Measurements from ENCODE around the gene KCNJ12.
"Not testable (repeated sequence)": the region's sequence is repeated elsewhere in the genome, so short reads cannot be mapped to it uniquely, and the experiment has no call there.

KCNJ12 gene

DNA sequence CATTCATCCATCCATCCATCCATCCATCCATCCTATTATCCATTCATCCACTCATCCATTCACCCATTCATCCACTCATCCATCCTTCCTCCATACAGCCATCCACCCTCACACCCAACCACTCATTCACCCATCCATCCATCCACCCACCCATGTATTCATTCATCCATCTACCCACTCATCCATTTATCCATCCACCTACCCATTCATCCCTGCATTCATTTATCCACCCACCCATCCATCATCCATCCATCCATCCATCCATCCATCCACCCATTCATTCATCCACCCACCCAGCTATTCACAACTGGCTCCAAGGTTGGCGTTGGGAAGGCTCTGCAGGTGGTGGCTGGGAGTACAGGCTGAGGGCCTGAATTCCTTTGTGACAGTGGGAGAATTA is 31.6 kb downstream of the KCNJ12 start:
- not testable (repeated sequence) for DNase-seq (ENCODE audit: low read depth, low spot score)

DNA sequence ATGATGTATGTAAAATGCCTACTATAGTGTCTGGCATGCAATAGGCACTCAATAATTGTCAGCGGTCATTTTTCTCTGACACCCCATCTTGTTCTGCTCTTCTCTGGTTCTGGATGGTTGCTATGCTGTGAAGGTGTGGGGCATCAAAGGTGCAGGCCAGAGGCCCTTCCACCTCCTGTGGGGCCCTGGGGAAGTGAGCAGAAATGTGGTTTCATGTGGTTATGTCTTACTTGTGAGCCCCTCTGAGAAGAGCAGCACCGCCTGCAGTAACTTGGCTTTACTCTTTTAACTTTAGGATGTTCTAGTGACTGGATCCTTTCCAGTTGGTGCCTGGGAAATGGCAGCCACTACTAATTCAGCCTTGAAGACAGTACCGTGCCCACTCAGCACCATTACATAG is 32.1 kb downstream of the KCNJ12 start:
- DNase-seq (ENCODE audit: low read depth, low spot score), result not testable (repeated sequence)

DNA sequence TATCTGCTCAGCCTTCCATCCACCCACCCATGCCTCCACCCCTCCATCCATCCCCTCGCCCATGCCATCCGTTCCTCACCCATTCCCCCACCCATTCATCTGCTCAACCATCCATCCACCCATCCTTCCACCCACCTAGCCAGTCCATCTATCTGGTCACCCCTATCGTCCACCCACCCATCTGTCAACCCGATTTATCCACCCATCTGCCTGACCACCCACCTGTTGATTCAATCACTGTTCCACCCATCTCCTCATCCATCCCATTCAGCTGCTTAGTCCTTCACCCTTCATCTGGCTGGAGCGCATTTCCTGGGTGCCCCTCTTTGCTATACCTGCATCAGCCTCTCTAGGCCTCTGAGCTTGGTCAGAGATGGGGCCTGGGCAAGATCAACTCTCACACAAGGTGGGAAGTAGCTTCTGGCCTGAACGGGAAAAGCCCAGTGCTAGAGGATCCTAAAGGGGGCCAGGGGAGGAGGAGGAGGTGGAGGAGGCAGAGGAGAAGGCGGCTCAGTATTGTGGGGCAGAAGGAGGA is 32.7 kb downstream of the KCNJ12 start:
- not testable (repeated sequence) for DNase-seq (ENCODE audit: low read depth, low spot score)

DNA sequence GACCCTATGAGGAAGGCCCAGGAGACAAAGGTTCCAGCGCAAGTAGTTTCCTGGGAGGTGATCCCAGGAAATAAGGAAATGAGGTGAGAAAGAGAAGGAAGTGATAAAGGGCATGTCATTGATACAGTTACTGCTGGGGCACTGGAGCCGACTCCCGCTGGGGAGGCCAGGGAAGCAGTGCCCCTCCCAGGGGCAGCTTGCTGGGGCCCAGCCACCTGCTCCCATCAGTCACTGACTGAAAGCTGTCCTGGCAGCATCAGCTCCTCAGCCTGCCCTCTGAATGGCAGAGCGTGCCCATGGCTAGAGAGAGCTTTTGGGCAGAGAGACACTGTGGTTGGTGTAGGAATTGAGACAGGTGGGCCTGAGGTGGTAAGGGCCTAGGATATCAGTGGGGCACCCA is 33.2 kb downstream of the KCNJ12 start:
- not testable (repeated sequence) for DNase-seq (ENCODE audit: low read depth, low spot score)

DNA sequence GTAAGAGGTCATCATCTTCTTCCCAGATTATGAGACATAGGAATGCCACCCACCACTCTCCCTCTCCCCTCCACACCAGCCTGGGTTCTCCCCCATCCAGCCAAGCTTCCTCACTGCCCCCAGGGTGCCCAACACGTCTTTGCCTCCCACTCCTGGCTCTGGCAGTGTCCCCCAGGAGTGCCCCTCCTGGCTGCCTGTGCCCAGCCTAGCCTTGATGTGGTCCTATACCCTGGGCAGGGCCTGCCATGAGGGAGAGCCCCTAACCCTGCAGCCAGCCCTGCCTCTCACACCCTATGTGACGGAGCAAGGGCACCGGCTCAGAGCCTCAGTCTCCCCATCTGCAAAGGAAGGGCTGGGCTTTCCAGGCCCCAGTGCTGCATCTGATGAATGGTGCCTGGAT is 33.8 kb downstream of the KCNJ12 start:
- not testable (repeated sequence) for DNase-seq (ENCODE audit: low read depth, low spot score)

DNA sequence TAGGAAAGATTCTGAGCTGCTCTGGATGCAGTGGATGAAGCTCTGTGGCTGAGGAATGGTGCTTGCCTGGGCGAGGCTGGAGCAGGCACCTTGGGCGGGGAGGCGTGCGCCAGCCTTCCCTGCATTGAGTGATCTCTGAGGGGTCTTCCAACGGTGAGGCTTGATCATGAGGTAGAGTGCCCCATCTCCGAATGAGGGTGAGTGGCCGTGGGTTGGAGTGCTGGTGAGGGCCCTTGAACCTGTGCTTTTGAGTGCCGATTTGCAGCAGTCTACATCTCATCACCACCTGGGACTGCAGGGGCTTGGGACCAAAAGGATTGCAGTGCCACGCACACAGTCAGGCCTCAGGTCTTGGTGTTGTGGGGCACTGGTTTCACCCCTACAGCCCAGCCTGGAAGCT is 34.2 kb downstream of the KCNJ12 start:
- DNase-seq (ENCODE audit: low read depth, low spot score), result not testable (repeated sequence)

DNA sequence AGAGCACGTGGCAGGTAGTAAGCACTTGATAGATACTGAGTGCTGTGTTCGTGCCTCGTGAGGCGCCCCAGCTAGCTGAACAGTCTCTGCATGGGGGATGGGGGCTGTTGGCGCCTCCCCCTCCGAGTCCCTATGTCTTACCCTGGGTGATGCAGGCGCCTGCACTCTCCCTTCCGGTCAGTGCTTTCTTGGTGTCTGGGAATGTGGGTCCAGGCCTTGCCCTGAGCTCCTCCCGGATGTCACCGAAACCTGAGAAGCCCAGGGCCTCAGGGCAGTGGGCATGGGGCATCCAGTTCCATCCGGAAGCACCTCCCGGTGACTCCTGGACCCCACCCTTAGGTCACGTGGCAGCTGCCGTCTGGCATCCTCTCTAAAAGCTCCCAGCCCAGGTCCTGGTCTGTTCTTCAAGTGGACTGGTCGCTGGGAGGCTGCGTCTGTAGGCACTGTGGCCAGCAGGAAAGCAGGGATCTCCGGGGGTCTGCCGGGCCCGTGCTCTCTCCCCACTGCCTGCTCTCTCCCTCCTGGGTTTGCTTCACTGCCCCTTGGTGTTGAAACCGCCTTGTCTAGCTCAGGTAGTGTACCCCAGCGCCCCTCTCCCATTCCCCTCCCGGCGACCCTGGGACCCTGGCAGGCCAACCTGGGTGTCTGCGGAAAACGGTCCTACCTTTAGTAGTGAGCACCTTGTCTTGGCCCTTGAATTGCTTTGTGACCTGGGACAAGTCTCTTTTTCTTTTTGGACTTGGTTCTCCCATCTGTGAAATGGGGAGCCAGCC is 34.9 kb downstream of the KCNJ12 start:
- not testable (repeated sequence) for DNase-seq (ENCODE audit: low read depth, low spot score)

DNA sequence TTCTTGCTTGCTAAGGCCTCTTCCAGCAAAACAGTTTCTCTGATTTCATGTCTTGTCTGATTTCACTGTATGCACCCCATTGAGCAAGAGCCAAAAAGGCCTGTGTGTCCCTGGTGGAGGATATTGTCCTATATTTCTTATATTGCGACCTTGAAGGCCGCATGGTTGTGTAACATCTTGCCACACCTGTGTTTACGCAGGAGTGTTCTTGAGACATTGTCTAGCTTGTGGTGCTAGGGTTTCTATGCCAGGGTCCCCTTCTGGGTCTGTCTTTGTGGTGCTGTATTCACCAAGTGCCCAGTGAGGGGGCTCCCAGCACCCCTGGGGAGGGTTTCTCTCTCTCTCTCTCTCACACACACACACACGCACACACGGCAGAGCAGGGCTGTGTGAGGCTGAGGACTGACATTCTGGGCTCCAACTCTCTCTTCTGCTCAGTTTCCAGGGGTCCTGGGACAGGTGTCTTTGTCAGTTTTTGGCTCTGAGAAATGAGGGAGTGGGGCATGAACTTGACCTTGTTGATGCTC is 35.6 kb downstream of the KCNJ12 start:
- not testable (repeated sequence) for DNase-seq (ENCODE audit: low read depth, low spot score)

DNA sequence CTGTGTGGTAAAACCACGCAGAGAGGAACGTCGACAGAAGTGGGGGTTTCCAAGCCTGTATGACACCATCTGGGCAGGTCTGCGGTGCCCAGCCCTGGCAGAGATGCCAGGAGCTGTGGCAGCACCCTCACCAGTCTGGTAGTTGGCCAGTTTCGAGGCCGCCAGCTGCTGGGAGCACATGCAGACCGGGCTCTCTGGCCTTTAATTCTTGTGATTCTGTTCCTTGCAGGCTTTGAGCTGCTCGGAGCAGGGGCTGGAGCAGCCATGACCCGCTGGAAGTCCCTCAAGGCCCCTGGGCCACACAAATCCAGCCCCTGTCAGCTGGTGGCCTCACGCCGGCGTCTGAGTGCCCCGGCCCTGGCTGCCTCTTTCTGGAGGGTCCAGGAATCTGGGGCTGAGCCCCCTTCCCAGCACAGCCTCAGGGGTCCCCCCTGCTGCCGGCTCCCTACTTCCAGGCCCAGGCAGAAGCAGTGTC is 36.1 kb downstream of the KCNJ12 start:
- not testable (repeated sequence) for DNase-seq (ENCODE audit: low read depth, low spot score)

DNA sequence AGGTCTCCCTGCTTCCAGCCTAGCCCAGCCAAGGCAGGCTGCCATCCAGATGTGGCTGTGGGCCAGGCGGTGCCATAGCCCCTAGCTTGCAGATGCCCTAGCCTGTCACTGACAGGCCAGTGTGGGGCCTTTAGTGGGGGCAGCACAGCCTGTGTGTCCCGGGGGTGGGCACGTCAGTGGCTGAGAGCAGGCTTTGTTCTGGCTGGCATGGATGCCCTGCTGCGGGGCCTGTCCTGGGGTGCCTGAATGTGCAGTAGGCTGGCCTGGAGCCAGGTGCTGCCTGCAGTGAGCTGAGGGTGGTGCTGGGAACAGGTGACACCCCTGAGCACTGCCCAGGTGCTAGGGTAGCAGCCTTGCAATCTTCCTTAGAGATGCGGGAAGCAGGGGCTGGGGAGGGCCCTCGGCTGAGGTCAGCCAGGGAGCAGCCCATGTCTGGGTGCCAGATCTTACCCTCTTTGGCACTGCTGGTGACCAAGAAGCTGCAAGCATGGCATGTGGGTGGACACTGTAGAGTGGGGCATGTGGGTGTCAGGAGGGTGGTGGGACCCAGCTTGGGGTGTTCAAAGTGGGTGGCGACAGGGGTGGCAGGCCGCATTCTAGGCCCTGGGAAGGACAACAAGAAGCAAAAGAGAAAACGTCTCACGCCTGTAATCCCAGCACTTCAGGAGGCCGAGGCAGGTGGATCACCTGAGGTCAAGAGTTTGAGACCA is 37.6 kb downstream of the KCNJ12 start:
- DNase-seq (ENCODE audit: low read depth, low spot score), result not testable (repeated sequence)

DNA sequence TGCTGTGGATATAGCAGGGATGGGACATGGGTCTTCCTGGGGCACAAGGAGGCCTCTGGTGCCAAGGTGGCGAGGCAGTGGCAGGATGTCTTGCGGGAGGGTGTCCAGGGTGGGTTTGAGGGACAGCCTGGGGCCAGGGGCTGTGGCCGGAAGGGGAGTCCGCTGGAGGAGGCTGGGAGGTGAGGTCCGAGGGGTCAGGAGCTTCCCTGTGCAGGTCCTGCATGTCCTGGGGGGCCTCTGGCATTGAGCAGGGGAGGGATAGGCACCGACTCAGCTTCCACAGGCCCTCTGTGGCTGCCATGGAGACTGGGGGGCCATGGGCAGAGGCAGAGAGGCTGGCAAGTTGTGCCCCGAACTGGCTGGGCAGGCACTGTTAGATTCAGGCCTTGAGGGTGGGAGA is 38.5 kb downstream of the KCNJ12 start:
- DNase-seq (ENCODE audit: low read depth, low spot score), result not testable (repeated sequence)

DNA sequence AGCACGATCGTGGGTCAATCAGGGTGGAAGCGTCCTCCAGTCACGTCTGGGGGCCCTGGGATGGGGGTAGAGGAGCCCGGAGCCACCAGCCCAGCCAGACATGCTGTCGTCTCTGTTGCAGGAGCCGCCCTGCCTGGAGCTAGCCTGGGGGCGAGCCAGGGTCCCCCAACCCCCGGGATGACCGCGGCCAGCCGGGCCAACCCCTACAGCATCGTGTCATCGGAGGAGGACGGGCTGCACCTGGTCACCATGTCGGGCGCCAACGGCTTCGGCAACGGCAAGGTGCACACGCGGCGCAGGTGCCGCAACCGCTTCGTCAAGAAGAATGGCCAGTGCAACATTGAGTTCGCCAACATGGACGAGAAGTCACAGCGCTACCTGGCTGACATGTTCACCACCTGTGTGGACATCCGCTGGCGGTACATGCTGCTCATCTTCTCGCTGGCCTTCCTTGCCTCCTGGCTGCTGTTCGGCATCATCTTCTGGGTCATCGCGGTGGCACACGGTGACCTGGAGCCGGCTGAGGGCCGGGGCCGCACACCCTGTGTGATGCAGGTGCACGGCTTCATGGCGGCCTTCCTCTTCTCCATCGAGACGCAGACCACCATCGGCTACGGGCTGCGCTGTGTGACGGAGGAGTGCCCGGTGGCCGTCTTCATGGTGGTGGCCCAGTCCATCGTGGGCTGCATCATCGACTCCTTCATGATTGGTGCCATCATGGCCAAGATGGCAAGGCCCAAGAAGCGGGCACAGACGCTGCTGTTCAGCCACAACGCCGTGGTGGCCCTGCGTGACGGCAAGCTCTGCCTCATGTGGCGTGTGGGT is 39.2 kb downstream of the KCNJ12 start:
- DNase-seq (ENCODE audit: low read depth, low spot score), result not testable (repeated sequence)

DNA sequence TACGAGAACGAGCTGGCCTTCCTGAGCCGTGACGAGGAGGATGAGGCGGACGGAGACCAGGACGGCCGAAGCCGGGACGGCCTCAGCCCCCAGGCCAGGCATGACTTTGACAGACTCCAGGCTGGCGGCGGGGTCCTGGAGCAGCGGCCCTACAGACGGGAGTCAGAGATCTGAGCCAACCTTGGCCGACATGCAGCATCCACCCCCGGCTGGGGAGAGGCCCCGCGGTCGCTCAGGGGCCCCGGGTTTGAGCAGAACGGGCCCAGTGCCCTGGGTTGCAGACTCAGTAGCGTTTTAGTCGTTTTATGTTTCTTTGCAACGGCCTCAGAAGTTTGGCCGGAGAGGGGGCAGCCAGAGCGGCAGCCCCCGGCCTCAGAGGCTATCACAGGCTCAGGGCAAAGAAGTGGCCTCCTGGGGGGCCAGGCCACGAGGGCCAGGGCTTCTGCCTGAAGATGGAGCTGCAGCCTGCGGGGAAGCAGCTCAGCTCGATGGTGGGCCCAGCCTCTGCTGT is 40.4 kb downstream of the KCNJ12 start:
- DNase-seq (ENCODE audit: low read depth, low spot score), result not testable (repeated sequence)

DNA sequence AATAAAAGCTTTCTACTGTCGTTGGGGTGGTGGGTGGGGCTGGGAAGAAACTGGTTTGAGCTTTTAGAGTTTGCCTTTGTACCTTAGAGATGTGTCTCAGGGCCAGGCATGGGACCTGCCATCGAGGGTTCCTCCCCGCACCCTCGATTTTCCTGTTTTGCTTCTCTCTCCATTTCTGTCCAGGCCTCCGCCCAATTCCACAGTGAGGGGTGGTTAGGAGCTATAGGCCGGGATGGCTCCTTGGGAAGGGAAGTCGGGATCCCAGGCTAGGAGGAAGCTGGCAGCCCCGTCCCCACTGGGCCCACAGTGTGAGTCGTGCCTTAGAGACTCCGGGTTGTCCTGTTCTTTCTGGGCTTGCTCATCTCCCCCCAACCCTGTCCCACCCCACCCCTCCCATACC is 41.2 kb downstream of the KCNJ12 start:
- DNase-seq (ENCODE audit: low read depth, low spot score), result not testable (repeated sequence)

DNA sequence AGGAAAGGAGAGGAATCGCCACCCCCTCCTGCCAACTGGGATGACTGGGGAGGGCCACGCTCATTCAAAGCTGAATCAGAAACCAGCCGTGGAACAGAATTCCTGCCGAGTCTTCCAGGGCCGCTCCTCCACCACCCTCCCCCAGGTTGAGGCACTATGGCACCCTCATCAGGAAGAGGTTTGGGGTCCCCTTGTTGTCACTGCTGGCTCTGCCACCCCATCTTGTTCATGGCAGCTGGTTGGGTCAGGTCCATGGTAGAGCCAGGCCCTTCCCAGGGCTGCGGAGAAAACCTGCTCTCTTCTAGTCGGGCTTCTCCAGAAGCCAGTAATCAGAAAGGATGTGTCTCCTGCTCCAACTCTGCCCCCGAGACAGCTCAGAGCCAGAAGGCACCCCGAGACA is 41.8 kb downstream of the KCNJ12 start:
- DNase-seq (ENCODE audit: low read depth, low spot score), result no peak

DNA sequence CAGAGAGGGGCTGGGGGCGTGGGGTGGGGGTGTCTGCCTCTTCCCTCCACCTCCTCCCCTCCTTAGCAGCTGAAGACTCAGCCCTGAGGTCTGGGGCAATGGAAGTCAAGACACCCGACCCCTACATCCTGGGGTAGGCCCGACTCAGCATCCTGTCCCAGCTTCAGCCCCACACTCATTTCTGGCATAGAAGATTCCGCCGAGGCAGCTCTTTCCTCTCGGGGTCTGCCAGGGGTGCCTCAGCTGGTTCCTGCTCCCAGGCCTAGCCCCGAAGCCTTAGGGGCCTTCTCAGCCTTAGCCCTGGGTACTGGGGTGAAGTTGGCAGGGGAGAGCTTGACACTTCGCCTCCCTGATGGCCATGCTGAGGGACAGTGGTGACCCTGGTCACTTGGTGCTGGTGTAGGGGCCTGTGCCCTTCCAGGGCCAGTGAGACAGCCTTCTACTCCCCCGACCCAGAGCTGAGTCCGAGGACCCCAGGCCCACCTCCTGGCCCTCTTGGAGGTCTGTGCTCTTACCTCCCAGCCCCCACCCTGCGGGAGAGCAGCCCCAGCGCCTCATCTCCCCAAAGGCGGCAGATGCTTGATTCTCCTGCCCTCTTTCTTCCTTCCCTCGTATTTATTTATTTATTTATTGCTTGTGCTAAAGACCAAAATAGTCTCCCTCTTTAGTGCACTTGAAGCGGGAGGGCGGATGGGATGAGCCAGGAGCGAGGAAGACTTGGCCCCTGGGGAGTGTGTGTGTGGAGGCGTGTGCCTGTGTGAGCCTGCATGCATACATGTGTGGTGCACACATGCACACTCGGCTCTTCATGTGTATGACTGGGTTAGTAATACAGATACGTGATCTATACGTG is 42.5 kb downstream of the KCNJ12 start:
- DNase-seq (ENCODE audit: low read depth, low spot score), result no peak

DNA sequence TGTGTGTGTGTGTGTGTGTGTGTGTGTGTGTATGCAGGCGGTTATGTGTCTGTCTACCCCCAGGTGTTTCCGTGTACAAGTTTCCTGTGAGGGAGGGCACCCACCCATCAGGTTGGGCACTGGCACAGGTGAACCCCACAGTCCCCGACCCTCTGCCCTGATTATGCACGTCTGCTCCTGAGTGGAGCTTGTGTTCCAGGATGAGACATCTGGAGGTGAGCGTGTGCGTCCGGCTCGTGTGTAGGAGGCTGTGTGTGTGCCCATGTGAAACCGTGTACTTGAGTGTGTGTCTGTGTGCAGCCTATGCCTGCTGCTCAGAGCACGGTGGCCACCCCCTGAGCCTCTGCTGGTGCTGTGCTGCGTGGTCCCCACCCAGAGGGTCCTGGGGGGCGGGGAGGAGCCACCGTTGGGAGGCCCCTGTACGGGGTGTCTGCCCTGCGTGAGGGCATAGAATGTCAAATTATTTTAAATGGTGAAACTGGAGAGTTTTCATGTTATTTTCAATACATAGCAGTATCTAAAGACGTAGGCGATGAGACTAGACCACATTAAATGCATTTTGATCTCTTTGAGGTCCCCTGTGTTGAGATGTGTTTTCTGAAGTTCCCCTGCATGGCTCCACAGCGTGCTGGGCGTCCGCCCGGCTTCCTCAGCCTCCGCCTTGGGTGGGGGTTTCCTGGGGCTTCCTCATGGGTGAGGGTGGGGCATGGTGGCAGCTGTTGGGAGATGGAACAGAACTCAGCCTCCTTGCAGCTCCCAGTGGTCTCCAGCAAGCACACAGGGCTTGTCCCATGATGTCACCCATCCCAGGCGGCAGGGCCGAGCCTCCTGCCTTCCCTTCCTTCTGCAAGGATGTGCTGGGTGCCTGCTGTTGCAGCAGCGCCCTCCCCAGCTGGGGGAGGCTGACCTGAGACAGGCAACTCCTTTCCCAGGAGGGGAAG is 43.4 kb downstream of the KCNJ12 start:
- DNase-seq (ENCODE audit: low read depth, low spot score), result no peak

DNA sequence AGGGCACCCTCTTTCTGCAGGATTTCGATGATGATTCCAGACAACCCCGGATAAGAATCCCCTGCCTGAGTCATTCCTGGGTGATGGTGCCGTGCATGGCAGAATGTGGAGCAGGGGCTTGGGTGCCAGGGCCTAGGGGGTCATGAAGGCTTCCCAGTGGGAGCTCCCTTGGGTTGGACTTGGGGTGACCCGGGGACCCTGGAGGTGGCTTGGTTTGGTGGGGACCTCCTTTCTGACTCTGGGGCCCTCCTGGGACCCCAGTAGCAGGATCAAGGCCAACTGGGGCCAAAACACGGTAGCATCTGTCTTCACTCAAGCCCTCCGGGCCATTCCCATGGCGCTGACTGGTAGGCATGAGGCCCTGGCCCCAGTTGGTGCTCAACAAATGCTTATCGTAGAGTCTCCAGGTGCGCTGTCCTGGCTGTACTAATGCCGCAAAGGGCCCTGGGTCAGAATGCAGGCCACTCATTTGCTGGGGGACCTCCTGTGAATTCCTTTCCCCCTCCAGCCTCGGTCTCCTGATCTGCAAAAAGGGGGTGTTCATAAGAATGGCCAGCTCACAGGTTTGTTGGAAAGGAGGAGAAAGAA is 44.4 kb downstream of the KCNJ12 start:
- DNase-seq (ENCODE audit: low read depth, low spot score), result not testable (repeated sequence)

All from smooth muscle cell of the brain vasculature (primary cell).